Activated naive CD8-positive, alpha-beta T cell treated with anti-CD3 and anti-CD28 coated beads for 36 hours (primary cell): ENCODE data around the gene ARHGEF4. TPM values are rescaled to one million over a fixed set of nuclear protein-coding genes. Genes with fewer than 3 reads are reported as not detected.
"Not testable (repeated sequence)": the region's sequence is repeated elsewhere in the genome, so short reads cannot be mapped to it uniquely, and the experiment has no call there.

Experiments used
- DNase-seq: peaks from one replicate; pipeline ENCODE4 v3.0.0; 2021
- H3K27ac Mint-ChIP-seq: one replicate; pipeline ENCODE4 v1.8.0; 2022; ENCODE audit warnings: mild to moderate bottlenecking, moderate library complexity, mixed read lengths
- H3K27me3 Mint-ChIP-seq: one replicate; pipeline ENCODE4 v1.8.0; 2022; ENCODE audit warnings: mild to moderate bottlenecking, mixed read lengths
- H3K36me3 Mint-ChIP-seq: one replicate; pipeline ENCODE4 v1.8.0; 2021; ENCODE audit warnings: mild to moderate bottlenecking, mixed read lengths
- H3K4me1 Mint-ChIP-seq: one replicate; pipeline ENCODE4 v1.8.0; 2021; ENCODE audit warnings: mixed read lengths
- H3K4me3 Mint-ChIP-seq: one replicate; pipeline ENCODE4 v1.8.0; 2022; ENCODE audit warnings: mild to moderate bottlenecking, moderate library complexity, mixed read lengths
- H3K9me3 Mint-ChIP-seq: one replicate; pipeline ENCODE4 v1.8.0; 2022; ENCODE audit warnings: mixed read lengths
- total RNA-seq, 2 experiments: library from RNA; stranded (reverse); gene quantifications; one replicate each; pipeline ENCODE4 v1.2.3, GENCODE V29; 2021

Gene ARHGEF4
- total RNA-seq, 2 experiments from 2014 or later, result 2.8 to 3.3 TPM

GRCh38 chr2:130894326-130894942 lies 57.7 kb downstream of the ARHGEF4 start:
- H3K27me3 Mint-ChIP-seq, result peaks cover 14% of the 10 kb centered on the region
- no peak overlapping the region for H3K4me3 Mint-ChIP-seq
- H3K36me3 Mint-ChIP-seq, result no peaks in the 10 kb centered on the region
- H3K27ac Mint-ChIP-seq, result no peak overlapping the region
- no peak for DNase-seq
- peaks cover 2% of the 10 kb centered on the region for H3K9me3 Mint-ChIP-seq
- H3K4me1 Mint-ChIP-seq, result no peaks in the 10 kb centered on the region

- H3K36me3 Mint-ChIP-seq, result no peaks in the 10 kb centered on the region
- no peak overlapping the region for H3K27ac Mint-ChIP-seq
- no peak overlapping the region for H3K4me3 Mint-ChIP-seq
- H3K4me1 Mint-ChIP-seq, result no peaks in the 10 kb centered on the region
- DNase-seq, result no peak
- H3K27me3 Mint-ChIP-seq, result peaks cover 8% of the 10 kb centered on the region
- no peaks in the 10 kb centered on the region for H3K9me3 Mint-ChIP-seq
These were observed 60.1 kb downstream of the ARHGEF4 start for GRCh38 chr2:130896813-130897212.

- Mint-ChIP-seq H3K36me3 (no peaks in the 10 kb centered on the region), H3K27ac (no peak overlapping the region), H3K9me3 (no peaks in the 10 kb centered on the region), H3K4me3 (no peak overlapping the region), H3K27me3 (peaks cover 5% of the 10 kb centered on the region), H3K4me1 (no peaks in the 10 kb centered on the region)
- DNase-seq, result no peak
These were observed 61.8 kb downstream of the ARHGEF4 start for GRCh38 chr2:130898553-130898952.

- Mint-ChIP-seq H3K27me3 (peaks cover 12% of the 10 kb centered on the region), H3K4me1 (no peaks in the 10 kb centered on the region), H3K36me3 (no peaks in the 10 kb centered on the region), H3K4me3 (no peak overlapping the region), H3K27ac (no peak overlapping the region), H3K9me3 (no peaks in the 10 kb centered on the region)
- DNase-seq, result no peak
These were observed 62.6 kb downstream of the ARHGEF4 start for GRCh38 chr2:130899306-130899705.

- DNase-seq, result no peak
- no peaks in the 10 kb centered on the region for H3K4me1 Mint-ChIP-seq
- no peaks in the 10 kb centered on the region for H3K9me3 Mint-ChIP-seq
- H3K4me3 Mint-ChIP-seq, result no peak overlapping the region
- H3K27ac Mint-ChIP-seq, result no peak overlapping the region
- no peaks in the 10 kb centered on the region for H3K36me3 Mint-ChIP-seq
- H3K27me3 Mint-ChIP-seq, result peaks cover 16% of the 10 kb centered on the region
These were observed 64.3 kb downstream of the ARHGEF4 start for GRCh38 chr2:130901061-130901460.

GRCh38 chr2:130901626-130902025 lies 64.9 kb downstream of the ARHGEF4 start:
- peaks cover 16% of the 10 kb centered on the region for H3K27me3 Mint-ChIP-seq
- H3K9me3 Mint-ChIP-seq, H3K36me3 Mint-ChIP-seq, H3K27ac Mint-ChIP-seq, DNase-seq, H3K4me1 Mint-ChIP-seq, H3K4me3 Mint-ChIP-seq: not testable (repeated sequence)

GRCh38 chr2:130908832-130909231 lies 72.1 kb downstream of the ARHGEF4 start:
- H3K27me3 Mint-ChIP-seq, result peaks cover 19% of the 10 kb centered on the region
- no peaks in the 10 kb centered on the region for H3K4me1 Mint-ChIP-seq
- no peaks in the 10 kb centered on the region for H3K36me3 Mint-ChIP-seq
- DNase-seq, result no peak
- no peaks in the 10 kb centered on the region for H3K9me3 Mint-ChIP-seq
- no peak overlapping the region for H3K4me3 Mint-ChIP-seq
- no peak overlapping the region for H3K27ac Mint-ChIP-seq

GRCh38 chr2:130910931-130911330 lies 74.2 kb downstream of the ARHGEF4 start:
- no peak overlapping the region for H3K27ac Mint-ChIP-seq
- no peaks in the 10 kb centered on the region for H3K36me3 Mint-ChIP-seq
- no peaks in the 10 kb centered on the region for H3K9me3 Mint-ChIP-seq

GRCh38 chr2:130911482-130911881 lies 74.8 kb downstream of the ARHGEF4 start:
- H3K4me3 Mint-ChIP-seq, result no peak overlapping the region

More at GRCh38 chr2:130910931-130911330, 74.2 kb downstream of the ARHGEF4 start:
- Mint-ChIP-seq H3K4me1 (no peaks in the 10 kb centered on the region), H3K27me3 (peaks cover 22% of the 10 kb centered on the region), H3K4me3 (no peak overlapping the region)
- DNase-seq, result no peak

GRCh38 chr2:130911996-130912395 lies 75.3 kb downstream of the ARHGEF4 start:
- Mint-ChIP-seq H3K36me3 (no peaks in the 10 kb centered on the region), H3K27me3 (peaks cover 29% of the 10 kb centered on the region), H3K4me3 (no peak overlapping the region), H3K4me1 (no peaks in the 10 kb centered on the region), H3K9me3 (no peaks in the 10 kb centered on the region), H3K27ac (no peak overlapping the region)
- DNase-seq, result no peak

More at GRCh38 chr2:130911482-130911881, 74.8 kb downstream of the ARHGEF4 start:
- no peak for DNase-seq
- H3K9me3 Mint-ChIP-seq, result no peaks in the 10 kb centered on the region
- H3K27ac Mint-ChIP-seq, result no peak overlapping the region
- no peaks in the 10 kb centered on the region for H3K36me3 Mint-ChIP-seq
- no peaks in the 10 kb centered on the region for H3K4me1 Mint-ChIP-seq
- H3K27me3 Mint-ChIP-seq, result peaks cover 24% of the 10 kb centered on the region

- Mint-ChIP-seq H3K36me3 (no peaks in the 10 kb centered on the region), H3K4me3 (no peak overlapping the region), H3K9me3 (no peaks in the 10 kb centered on the region), H3K4me1 (no peaks in the 10 kb centered on the region), H3K27ac (no peak overlapping the region), H3K27me3 (peaks cover 34% of the 10 kb centered on the region)
- no peak for DNase-seq
These were observed 75.8 kb downstream of the ARHGEF4 start for GRCh38 chr2:130912471-130912870.

GRCh38 chr2:130913891-130914290 lies 77.2 kb downstream of the ARHGEF4 start:
- DNase-seq, result no peak
- Mint-ChIP-seq H3K27me3 (peaks cover 35% of the 10 kb centered on the region), H3K4me1 (no peaks in the 10 kb centered on the region), H3K4me3 (no peak overlapping the region), H3K9me3 (no peaks in the 10 kb centered on the region), H3K27ac (no peak overlapping the region), H3K36me3 (no peaks in the 10 kb centered on the region)

GRCh38 chr2:130915149-130915548 lies 78.4 kb downstream of the ARHGEF4 start:
- Mint-ChIP-seq H3K4me1 (no peaks in the 10 kb centered on the region), H3K4me3 (no peak overlapping the region), H3K27ac (no peak overlapping the region), H3K27me3 (peaks cover 31% of the 10 kb centered on the region), H3K9me3 (no peaks in the 10 kb centered on the region), H3K36me3 (no peaks in the 10 kb centered on the region)
- DNase-seq, result no peak

GRCh38 chr2:130915595-130916437 lies 79.1 kb downstream of the ARHGEF4 start:
- Mint-ChIP-seq H3K36me3 (no peaks in the 10 kb centered on the region), H3K4me3 (no peak overlapping the region), H3K27me3 (peaks cover 31% of the 10 kb centered on the region), H3K27ac (no peak overlapping the region), H3K9me3 (no peaks in the 10 kb centered on the region), H3K4me1 (no peaks in the 10 kb centered on the region)
- no peak for DNase-seq

GRCh38 chr2:130916438-130916705 lies 79.7 kb downstream of the ARHGEF4 start:
- no peaks in the 10 kb centered on the region for H3K9me3 Mint-ChIP-seq

More at GRCh38 chr2:130916438-130916705, 79.7 kb downstream of the ARHGEF4 start:
- Mint-ChIP-seq H3K27ac (no peak overlapping the region), H3K4me3 (no peak overlapping the region), H3K27me3 (peaks cover 31% of the 10 kb centered on the region), H3K36me3 (no peaks in the 10 kb centered on the region), H3K4me1 (no peaks in the 10 kb centered on the region)
- no peak for DNase-seq
